GM18520 (cell line): ENCODE data around the gene FBH1.
"Not testable (repeated sequence)": the region's sequence is repeated elsewhere in the genome, so short reads cannot be mapped to it uniquely, and the experiment has no call there.

ENCODE experiments used
- ATAC-seq: cut with Tn5 transposase; IDR thresholded peaks from one replicate; pipeline ENCODE4 v1.9.1; 2021; ENCODE audit not compliant: unreplicated experiment

Gene FBH1

GRCh38 chr10:5873515-5873995, 16.5 kb upstream of the FBH1 start:
- peak; percentile 73 for ATAC-seq

GRCh38 chr10:5876181-5876768, 13.8 kb upstream of the FBH1 start:
- ATAC-seq: no peak

- not testable (repeated sequence) for ATAC-seq
These were observed 13.0 kb upstream of the FBH1 start for GRCh38 chr10:5877041-5877440.

GRCh38 chr10:5882961-5883360, 7.1 kb upstream of the FBH1 start:
- ATAC-seq: no peak

- ATAC-seq: no peak
These were observed 4.4 kb upstream of the FBH1 start for GRCh38 chr10:5885619-5886018.

GRCh38 chr10:5887029-5887428, 3.0 kb upstream of the FBH1 start:
- no peak for ATAC-seq

- no peak for ATAC-seq
These were observed 2.4 kb upstream of the FBH1 start for GRCh38 chr10:5887641-5888040.

- ATAC-seq: no peak
These were observed 1.7 kb upstream of the FBH1 start for GRCh38 chr10:5888351-5888750.

GRCh38 chr10:5888843-5889623, 1.0 kb upstream of the FBH1 start:
- ATAC-seq: no peak

- ATAC-seq: no peak
These were observed 441 bp downstream of the FBH1 start for GRCh38 chr10:5890452-5890915.

- ATAC-seq: no peak
These were observed 966 bp downstream of the FBH1 start for GRCh38 chr10:5891009-5891408.

- no peak for ATAC-seq
These were observed 2.0 kb downstream of the FBH1 start for GRCh38 chr10:5892007-5892406.

- ATAC-seq: no peak
These were observed 3.3 kb downstream of the FBH1 start for GRCh38 chr10:5893321-5893720.

GRCh38 chr10:5894403-5894802, 4.4 kb downstream of the FBH1 start:
- no peak for ATAC-seq

GRCh38 chr10:5894873-5895272, 4.8 kb downstream of the FBH1 start:
- no peak for ATAC-seq

- no peak for ATAC-seq
These were observed 5.3 kb downstream of the FBH1 start for GRCh38 chr10:5895365-5895764.

GRCh38 chr10:5895804-5896203, 5.8 kb downstream of the FBH1 start:
- peak; percentile 61 for ATAC-seq

- no peak for ATAC-seq
These were observed 6.4 kb downstream of the FBH1 start for GRCh38 chr10:5896208-5897052.

GRCh38 chr10:5897053-5897340, 7.0 kb downstream of the FBH1 start:
- ATAC-seq: no peak

- ATAC-seq: no peak
These were observed 7.5 kb downstream of the FBH1 start for GRCh38 chr10:5897504-5897903.

- no peak for ATAC-seq
These were observed 8.1 kb downstream of the FBH1 start for GRCh38 chr10:5898163-5898562.

GRCh38 chr10:5900247-5900646, 10.2 kb downstream of the FBH1 start:
- ATAC-seq: no peak
